ENCODE data around the gene UBALD2.
"Not testable (repeated sequence)": the region's sequence is repeated elsewhere in the genome, so short reads cannot be mapped to it uniquely, and the experiment has no call there.

The UBALD2 gene

GRCh38 chr17:76246080-76247066, 18.8 kb upstream of the UBALD2 start:
- DNase-seq, result peak; percentile 77 to 90 (median 80)

DNA sequence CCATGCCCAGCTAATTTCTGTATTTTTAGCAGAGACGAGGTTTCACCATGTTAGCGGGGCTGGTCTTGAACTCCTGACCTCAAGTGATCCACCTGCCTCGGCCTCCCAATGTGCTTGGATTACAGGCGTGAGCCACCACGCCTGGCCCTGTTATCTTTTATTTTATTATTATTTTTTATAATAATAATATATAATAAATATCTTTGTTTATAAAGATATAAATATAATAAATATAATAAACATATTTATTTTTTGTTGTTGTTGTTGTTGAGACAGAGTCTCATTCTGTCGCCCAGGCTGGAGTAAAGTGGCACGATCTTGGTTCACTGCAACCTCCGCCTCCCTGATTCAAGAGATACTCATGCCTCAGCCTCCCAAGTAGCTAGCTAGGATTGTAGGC, 17.8 kb upstream of the UBALD2 start:
- DNase-seq, result no peak

DNA sequence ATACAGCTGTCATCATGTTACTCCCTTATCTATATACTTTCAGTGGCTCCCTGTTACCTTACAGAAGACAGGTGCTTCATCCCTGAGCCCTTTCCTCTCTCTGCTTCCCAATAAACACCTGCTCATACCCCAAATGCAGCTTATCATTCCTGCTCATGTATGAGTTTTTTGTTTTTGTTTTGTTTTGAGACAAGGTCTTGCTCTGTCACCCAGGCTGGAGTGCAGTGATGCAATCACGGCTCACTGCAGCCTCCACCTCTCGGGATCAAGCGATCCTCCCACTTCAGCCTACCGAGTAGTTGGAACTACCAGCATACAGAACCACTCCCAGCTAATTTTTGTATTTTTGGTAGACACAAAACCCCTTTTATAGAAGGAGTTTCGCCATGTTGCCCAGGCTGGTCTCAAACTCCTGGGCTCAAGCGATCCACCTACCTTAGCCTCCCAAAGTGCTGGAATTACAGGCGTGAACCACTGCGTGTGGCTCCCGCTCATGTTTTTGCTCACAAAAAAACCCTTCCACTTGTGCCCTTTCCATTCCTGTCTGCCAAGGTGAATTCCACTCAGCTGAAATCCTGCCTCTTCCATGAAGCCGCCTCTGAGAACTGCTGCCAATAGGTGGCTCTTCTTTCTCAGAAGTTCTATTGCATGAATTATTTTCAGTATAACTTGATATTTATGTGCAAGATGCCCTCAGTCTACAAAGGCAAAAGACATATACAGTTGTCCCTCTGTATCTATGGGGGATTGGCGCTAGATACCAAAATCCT, 16.9 kb upstream of the UBALD2 start:
- DNase-seq, result no peak

- no peak for DNase-seq
These were observed 15.0 kb upstream of the UBALD2 start for GRCh38 chr17:76250141-76250540.

- DNase-seq, result no peak
These were observed 13.6 kb upstream of the UBALD2 start for GRCh38 chr17:76251478-76252039.

GRCh38 chr17:76252040-76252954, 12.9 kb upstream of the UBALD2 start:
- DNase-seq, result peak; percentile 93 to 98 (median 95)

DNA sequence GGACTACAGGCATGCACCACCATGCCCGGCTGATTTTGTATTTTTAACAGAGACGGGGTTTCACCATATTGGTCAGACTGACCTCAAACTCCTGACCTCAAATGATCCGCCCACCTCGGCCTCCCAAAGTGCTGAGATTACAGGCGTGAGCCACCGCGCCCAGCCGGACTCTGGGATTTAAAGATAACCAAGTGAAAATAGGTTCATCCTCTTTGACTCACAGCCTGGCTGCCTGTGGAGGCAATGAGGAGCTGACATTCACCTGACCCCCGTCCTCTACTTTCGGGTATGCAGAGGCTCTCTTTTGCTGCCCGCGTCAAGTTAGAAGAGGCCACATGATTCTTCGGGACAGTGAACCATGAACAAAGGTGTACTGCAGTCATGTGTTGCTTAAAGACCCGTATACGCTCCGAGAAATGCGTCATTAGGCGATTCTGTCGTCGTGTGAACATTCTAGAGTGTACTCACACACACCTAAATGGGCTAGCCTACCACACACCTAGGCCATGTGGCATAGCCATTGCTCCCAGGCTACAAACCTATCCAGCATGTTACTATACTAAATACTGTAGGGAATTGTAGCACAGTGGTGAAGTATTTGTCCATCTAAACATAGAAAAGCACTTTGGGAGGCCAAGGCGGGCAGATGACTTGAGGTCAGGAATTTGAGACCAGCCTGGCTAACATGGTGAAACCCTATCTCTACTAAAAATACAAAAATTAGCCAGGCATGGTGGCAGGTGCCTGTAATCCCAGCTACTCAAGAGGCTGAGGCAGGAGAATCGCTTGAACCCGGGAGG, 12.0 kb upstream of the UBALD2 start:
- DNase-seq, result peak in 2 of 4 experiments; percentile 34 to 42

DNA sequence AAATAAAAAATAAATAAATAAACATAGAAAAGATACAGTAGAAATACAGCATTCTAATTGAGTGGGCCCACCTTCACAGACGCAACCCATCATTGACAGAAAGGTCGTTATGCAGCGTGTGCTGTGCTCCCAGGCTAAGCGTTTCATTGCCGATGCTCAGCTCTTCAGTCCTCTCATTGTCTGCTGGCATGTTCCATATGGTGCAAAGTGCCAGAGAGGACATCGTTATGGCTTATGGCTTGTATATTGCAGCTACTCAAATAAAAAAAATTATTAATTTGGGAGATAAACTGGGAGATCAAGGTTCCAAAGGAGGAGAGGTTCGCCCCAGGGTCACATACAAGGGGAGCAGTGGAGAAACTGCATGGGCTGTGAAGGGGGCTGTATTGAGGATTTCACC, 11.3 kb upstream of the UBALD2 start:
- DNase-seq, result no peak

DNA sequence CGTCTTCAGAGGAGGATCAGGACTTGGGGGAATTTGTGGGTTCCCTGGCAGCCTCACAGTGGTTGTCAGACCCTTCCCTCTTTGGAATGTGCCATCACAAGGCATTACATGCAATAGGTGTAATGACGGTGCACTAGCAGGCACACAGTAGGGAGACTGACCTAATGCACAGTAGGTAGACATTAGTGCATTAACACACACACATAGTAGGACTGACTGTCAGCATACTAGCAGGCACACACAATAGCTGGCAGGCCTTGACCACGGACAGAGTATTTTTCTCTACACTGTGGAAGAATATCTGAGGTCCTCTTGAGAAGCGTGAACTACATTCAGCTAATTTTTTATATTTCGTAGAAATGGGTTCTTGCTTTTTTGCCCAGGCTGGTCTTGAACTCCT, 10.9 kb upstream of the UBALD2 start:
- no peak for DNase-seq

DNA sequence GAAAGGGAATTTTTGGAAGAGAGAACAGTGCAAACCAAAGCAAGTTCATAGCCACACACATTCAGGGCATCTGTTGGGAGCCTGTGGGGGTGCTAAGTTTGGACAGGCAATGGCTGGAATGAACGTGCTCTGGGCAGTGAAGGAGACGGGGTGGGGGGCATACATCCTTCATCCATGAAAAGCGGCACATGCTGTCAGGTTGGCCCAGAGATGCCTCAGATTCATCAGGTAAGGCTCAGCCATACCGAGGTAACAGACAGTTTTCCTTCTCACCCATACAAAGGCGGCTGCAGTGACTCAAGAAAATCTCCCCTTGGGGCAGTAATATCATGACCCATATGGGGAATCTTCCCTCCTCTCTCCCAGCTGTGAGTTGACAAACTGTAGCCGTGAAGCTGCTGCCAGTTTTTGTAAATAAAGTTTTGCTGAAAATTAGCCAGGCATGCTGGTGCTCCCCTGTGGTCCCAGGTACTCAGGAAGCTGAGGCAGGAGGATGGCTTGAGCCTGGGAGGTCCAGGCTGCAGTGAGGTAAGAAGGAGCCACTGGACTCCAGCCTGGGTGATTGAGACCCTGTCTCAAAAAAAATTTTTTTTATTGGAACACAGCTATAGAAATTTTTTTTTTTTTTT, 9.2 kb upstream of the UBALD2 start:
- no peak for DNase-seq

GRCh38 chr17:76256430-76257050, 8.6 kb upstream of the UBALD2 start:
- DNase-seq, result not testable (repeated sequence)

- DNase-seq, result no peak
These were observed 4.9 kb upstream of the UBALD2 start for GRCh38 chr17:76260220-76260619.

GRCh38 chr17:76260669-76261068, 4.5 kb upstream of the UBALD2 start:
- no peak for DNase-seq

GRCh38 chr17:76261421-76262215, 3.5 kb upstream of the UBALD2 start:
- DNase-seq, result peak in 1 of 4 experiments; percentile 25

DNA sequence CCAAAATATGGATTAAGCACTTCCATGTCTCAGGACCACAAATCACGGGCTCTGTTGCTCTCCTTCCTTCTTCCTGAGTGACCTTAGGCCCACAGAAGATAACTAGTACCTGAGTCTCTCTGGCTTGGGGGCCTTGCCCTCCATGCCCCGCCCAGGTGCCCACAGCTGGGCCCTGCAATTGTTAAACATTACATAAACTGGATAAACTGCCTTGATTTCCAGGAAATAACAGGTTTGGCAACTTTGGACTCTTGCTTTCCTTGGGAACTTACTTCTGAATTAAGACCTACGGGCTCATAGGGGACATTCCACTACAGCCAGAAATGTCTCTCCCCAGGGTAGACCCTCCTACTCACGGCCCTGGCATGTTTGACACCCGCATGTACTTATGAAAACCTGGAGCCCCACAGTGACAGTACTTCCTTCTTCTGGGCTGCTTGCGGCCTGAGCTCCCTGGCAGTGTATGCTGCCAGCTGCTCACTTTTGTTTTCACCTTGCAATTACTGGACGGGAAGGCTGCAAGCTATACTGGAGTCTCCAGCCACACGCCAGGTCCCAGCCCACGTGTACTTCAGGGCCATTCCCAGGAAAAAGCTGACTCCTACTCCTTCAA, 2.3 kb upstream of the UBALD2 start:
- DNase-seq, result peak; percentile 55 to 80 (median 78)

GRCh38 chr17:76263896-76264295, 1.3 kb upstream of the UBALD2 start:
- DNase-seq, result no peak

DNA sequence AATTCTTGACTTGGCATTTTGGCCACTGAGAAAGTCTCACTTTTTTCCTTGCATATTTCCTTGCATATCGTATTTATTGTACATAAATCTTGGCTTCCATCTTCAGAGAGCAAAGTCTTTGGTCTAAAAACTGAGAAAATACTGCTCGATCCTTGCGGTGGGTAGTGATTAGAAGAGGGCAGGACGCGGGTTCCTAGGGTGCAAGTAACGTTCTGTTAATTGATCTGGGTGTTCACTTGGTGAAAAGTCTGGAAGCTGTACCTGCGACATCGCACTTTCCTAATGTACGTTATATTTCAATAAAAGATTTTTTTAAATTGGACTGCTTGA, 758 bp upstream of the UBALD2 start:
- DNase-seq, result no peak

DNA sequence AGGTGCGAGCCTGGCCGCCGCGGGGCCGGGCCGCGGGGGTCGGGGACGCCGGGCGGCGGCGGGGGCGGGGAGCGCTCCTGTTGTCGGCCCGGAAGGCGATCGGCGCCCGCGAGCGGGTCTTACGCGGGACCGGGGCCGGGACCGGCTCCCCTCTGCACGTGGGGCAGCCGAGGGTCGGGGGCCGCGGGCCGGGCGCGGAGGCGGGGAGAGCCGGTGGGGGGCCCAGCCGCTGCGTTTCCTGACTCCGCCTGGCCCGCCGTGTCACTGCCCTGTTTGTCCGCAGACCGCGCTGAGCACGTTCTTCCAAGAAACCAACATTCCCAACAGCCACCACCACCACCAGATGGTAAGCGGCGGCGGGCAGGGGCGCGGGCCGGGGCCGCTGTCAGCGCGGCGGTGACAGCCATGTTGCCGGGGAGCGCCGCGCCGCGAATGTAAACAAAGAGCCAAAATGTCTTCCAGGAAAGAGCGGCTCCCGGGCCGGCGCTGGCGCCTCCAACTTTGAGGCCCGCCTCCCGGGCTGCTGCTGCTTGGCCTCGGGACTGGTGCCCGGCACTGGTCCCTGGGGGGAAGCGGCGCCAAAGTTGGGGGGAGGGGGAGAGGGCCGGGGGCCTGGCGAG, 586 bp downstream of the UBALD2 start:
- DNase-seq, result peak; percentile 55 to 82 (median 66)
